Loucy (cell line): ENCODE results near the gene GIPC1.

Experiments
- CTCF ChIP-seq: fragments of 200-600 bp; sonication (generic); conservative IDR thresholded peaks from 2 replicates; pipeline ENCODE4 v1.5.1; 2014; ENCODE audit warnings: mild to moderate bottlenecking, antibody characterized with exemption, low read length
- EZH2phosphoT487 ChIP-seq: fragments of 200-600 bp; IDR thresholded peaks from 2 replicates; pipeline ENCODE4 v1.6.1; 2018; ENCODE audit warnings: antibody characterized with exemption, mild to moderate bottlenecking, moderate library complexity, borderline replicate concordance

- TF ChIP-seq CTCF (no peak), EZH2phosphoT487 (no peak)
These were observed 24.0 kb upstream of the GIPC1 start for GRCh38 chr19:14519860-14520407.
